Stimulated activated CD4-positive, alpha-beta T cell treated with anti-CD3 and anti-CD28 coated beads, Interleukin-4, amount 100 ng/mL, for 24 hours (primary cell): ENCODE data around the gene PIEZO2.
"Not testable (repeated sequence)": the region's sequence is repeated elsewhere in the genome, so short reads cannot be mapped to it uniquely, and the experiment has no call there.

ENCODE experiments used
- DNase-seq: peaks from one replicate; pipeline ENCODE4 v3.0.0-alpha.2; 2020

The PIEZO2 gene

DNA sequence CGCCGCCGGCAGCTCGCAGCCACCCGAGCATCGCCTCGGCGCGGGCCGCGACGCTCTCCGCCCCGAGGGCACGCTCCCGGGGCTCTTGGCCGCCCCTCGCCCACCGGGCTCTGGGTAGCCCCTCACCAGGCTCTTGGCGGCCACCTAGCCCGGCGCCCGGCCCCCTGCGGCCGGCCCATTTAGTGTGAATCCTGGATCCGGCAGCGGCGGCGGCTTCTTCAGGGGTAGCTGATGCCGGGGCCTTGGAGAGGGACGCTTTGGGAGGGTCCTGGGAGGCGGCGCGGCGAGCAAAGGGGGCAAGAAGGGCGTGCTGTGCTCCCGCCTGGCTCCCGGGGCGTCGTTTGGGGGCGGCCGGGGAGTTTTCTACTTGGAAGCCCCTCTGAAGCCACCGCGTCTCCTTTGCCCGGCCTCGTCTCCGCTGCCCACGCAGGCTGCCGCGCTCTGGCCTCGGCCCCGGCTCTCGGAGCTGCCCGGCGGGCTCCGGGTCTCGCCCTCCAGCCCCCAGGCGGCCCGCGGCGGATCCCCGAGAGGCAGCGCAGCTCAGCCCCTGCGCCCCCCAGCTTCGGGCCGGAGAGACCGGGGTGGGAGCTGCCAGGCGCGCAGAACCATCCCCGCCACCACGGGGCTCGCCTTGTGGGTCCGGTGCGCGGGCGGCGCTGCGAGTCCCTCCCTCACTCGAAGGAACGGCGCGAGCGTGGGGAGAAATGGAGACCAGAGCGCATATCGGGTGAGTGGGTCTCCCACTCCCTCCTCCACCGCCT lies 509 bp downstream of the PIEZO2 start:
- DNase-seq: no peak

GRCh38 chr18:11147962-11148679 lies 1.2 kb downstream of the PIEZO2 start:
- no peak for DNase-seq

DNA sequence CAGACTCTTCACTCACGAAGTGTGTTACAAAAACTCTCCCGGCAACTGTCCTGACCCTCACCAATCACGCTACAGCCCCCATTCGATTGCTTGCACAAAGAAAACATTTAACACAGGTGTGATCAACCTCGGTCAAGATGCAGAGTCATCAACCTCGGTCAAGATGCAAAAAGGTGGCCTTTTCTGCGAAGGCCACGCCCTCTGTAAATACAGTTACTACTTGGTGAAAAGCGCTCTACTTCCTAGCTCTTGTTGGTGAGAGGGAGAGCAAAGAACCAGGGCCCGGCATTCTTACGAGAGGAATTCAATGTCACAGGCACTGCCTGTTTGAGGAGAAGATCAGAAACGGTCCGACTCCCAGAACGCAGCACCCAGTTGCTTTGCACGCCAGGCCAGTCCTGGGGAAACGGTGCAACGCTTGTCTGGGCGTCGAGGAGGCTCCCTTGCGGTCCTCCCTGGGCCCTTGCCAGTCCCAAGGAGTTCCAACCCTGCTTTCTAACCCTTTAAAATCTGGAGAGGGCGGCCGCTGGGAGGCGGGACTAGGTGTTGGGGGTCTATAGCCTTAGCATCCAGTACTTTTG lies 1.9 kb downstream of the PIEZO2 start:
- no peak for DNase-seq

- no peak for DNase-seq
These were observed 2.4 kb downstream of the PIEZO2 start for GRCh38 chr18:11146947-11147345.

DNA sequence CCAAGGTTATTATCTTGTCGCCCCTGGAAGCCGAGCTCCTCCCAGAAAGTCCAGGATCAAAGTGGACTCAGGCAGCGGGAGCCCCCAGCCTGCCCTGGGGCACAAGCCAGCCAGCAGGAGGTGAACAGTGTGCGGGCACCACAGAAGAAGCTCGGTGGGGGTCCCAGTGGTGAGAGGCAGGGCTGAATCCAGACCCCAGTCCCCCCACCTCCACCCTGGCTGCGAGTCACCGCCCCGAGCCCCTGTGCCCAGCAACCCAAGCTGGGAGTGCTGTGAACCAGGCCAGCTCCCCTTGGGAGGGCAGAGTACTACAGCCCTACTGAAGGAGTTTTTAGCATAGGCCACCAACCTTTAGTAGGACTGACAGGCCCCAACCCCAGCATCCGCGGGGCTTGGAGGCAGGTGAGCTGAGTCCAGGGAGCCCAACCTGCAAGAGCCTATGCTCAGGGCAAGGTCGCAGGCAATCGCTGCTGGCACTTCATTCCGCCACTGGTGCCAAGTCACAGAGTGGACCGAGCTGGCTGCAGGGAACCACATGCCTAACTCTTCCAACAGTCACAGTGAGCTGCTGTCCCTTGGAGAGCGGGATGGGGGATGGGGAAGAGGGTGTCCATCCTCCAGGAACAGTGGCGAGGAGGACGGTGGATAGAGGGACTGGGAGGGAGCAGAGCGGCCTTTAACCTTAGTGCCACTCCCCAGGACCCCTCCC lies 3.0 kb downstream of the PIEZO2 start:
- DNase-seq: no peak

GRCh38 chr18:11145413-11146191 lies 3.8 kb downstream of the PIEZO2 start:
- DNase-seq: no peak

DNA sequence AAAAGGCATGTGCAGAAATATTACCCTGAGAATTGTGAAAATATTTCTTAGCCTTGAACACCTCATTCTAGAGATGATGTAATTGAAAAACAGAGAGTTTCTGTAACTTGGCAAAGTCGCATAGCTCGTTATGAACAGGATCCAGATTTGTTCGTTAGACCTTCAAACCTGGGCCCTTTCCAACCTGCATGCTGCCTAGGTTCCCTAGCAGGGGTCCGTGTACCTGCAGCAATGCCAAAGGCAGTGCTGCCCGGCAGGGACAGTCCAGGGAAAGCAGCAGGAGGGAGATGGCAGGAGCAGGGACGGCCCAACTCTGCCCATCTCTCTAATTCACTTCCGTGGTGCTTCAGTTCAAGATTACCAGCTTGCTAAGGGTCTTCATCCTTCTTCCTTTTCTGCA lies 12.0 kb downstream of the PIEZO2 start:
- no peak for DNase-seq

GRCh38 chr18:11136241-11136640 lies 13.1 kb downstream of the PIEZO2 start:
- DNase-seq: no peak

DNA sequence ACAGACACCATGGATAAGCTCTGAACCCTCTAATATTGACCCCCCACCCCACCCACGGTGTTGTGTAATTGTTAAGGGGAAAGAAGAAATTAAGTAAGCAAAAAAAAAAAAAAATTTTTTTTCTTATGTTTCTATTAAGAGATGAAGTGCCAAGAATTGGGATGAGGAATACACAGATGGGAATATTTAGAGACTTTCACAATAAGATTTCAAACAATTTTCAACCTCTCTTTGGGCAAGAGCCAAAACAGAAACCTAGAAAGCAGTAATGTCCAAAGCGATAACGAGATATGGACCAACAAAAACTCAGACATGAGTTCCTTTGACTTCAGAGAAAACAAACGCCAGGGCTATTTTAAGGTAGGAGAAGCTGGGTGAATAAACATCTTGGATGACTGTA lies 14.4 kb downstream of the PIEZO2 start:
- no peak for DNase-seq

DNA sequence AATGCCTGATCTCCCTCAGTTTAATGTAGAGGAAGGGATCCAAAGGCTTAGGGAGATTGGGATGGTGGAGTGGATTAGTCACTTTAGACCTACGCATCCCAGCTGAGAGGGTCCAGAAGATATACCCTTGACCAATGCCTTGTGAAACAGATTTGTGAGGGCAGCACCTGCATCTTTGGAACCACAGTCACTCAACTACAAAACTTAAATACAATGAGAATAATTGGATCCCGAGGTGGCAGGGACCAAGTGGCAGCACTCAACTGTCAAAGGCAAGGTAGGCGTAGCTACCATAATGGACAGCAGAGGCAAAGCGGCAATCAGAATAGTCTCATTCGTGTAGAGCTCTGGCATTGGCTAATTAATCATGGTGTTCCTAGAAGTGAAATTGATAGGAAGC lies 20.3 kb downstream of the PIEZO2 start:
- DNase-seq: not testable (repeated sequence)

DNA sequence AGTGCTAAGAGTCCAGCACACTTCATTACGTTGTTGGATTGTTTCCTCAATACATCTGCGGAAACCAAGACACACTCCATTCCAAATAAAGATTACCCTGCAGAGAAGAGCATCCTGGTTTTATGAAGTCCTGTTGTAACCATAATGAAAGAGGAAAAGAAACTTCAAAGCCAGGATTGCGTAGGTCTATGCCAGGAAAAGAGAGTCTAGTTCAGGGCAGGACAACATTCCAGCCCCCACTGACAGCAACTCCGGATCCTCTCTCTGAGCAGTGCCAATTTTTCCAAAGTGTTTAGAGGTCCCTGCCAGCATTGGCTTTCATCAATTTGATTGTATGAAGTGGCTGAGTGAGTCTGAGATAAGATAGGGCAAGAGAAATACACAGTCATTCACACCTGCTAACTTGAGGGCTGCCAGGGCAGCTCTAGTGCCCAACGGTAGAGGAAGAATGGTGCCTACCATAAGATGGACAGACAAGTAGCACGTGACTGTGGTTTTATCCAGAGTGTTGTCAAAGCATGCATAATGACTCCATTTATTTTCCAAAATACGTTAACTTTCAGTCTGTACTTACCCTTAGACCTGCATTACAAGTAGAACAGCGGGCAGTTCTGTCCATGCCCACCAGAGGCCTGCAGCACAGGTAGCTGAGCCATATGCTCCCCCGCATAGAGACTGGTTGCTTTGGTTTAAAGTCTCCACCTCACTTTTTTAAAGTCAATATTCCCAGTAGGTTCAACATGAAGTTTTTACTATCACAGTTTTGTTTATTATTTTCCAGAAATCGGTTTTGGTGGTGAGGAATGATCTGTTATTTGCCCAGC lies 23.7 kb downstream of the PIEZO2 start:
- no peak for DNase-seq

- no peak for DNase-seq
These were observed 25.3 kb downstream of the PIEZO2 start for GRCh38 chr18:11124054-11124453.

DNA sequence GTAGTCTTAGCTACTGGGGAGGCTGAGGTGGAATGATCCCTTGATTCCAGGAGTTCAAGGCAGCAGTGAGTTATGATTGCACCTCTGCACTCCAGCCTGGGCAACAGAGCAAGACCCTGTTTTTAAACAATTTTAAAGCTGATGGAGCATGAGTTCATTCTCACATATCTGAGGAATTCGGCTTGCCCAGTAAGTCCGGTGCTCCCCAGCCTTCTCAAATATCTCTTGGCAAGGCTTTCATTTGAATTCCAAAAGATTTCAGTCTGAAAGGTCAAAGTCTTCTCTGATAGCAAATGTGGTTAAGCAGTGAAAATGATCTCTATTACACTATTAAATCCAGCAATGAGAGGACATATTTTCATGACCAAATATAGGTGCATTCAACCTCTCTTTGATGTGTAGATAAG lies 27.9 kb downstream of the PIEZO2 start:
- DNase-seq: no peak

DNA sequence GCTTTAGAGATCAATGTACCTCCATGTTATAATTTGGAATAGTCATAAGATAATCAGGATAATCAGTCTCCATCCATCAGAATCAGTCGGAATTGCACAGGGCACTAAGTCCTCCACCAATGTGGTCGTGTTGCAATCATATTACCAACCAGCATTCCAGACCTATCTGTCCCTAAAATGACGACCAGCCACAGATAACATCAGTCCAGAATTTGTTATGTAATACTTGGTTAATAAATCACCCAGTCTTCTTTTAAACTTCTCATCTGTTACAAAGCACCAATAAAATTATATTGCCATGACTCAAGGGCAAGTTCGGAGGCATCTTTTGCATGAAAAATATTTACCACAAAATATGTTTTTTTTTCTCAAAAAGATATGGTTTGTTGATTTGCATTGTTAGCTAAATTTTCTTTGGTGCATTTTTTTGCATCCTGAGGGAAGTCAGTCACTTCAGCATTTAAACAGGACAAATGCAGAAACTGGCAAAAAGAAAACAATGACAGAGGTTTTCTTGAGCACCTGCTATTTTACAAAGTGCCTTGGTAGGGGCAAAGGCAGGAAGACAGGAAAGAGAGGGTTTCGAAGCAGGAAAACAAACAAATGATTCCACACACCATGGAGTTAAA lies 29.3 kb downstream of the PIEZO2 start:
- DNase-seq: no peak

- no peak for DNase-seq
These were observed 29.8 kb downstream of the PIEZO2 start for GRCh38 chr18:11119550-11119949.

GRCh38 chr18:11118051-11118766 lies 31.2 kb downstream of the PIEZO2 start:
- no peak for DNase-seq

- DNase-seq: no peak
These were observed 34.1 kb downstream of the PIEZO2 start for GRCh38 chr18:11115276-11115675.

- DNase-seq: no peak
These were observed 34.7 kb downstream of the PIEZO2 start for GRCh38 chr18:11114653-11115052.

DNA sequence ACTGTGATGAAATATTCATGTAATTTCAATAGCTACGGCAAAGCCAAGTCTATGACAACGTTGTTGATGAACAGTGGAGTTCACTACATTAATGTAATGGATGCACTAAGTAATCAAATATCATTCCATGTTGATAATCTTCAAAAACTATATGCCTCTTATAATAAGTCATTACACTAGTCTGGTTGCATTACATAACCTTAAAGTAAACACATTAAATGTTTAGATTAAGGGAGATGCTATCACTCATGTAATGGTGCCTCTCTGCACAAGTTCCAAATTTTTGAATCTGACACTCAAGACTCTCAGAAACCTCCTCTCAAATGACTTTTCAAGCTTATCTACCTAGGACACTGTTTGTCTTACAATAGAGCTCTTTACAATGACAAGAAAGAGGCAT lies 35.4 kb downstream of the PIEZO2 start:
- no peak for DNase-seq

GRCh38 chr18:11113046-11113548 lies 36.3 kb downstream of the PIEZO2 start:
- DNase-seq: no peak
